ENCODE results near the gene ZNF48. TPM values are rescaled to one million over a fixed set of nuclear protein-coding genes. Genes with fewer than 3 reads are reported as not detected.

ZNF48 gene
- total RNA-seq, 1 experiment from 2014 or later, result 57.3 TPM

DNA sequence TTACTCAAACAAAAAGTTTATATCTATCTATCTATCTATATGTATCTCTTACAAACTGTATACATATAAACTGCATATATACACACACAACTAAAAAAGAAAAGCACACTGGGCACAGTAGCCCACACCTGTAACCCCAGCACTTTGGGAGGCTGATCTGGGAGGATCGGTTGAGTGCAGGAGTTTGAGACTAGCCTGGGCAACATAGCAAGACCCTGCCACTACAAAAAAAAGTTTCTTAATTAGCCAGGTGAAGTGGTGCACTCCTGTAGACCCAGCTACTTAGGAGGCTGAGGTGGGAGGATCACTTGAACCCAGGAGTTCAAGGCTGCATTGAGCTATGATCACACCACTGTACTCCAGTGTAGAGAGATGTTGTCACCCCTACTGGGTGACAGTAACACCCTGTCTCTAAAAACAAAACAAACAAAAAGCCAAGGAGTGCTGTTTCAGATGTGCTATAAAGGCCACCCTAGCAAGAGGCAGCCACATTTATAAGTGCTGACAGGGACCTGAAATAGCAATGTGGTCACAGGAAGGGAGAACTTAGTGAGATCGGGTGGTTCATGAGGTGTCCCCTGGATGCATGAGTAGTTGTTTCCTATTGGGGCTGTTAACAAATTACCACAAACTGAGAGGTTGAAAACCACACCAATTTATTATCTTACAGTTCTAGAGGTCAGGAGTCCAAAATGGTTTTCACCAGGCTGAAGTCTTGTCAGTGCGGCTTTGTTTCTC lies 44.9 kb upstream of the ZNF48 start:
- Mint-ChIP-seq H3K4me1 (peaks cover 5 to 9% of the 10 kb centered on the region in 2 experiments), H3K27ac (0 out of 7 replicates have a peak overlapping the region, but pooled peaks of 1 of the 3 experiments have one; percentile 7)
- no peak overlapping the region for H2BK20ac ChIP-seq (ENCODE audit: low read depth, low read length, poor library complexity, severe bottlenecking)

More for the DNA sequence above, 44.9 kb upstream of the ZNF48 start:
- Histone ChIP-seq H3K14ac (ENCODE audit: insufficient read depth, low read length) (no peak overlapping the region), H3T11ph (ENCODE audit: low read length) (no peak overlapping the region), H2AFZ (ENCODE audit: low read length) (no peak overlapping the region), H3K79me2 (ENCODE audit: insufficient read depth, low read length) (peaks cover 3% of the 10 kb centered on the region; the same call in 1 of the 2 replicates), H4K8ac (replicated peaks; ENCODE audit: insufficient read length, low read depth, low read length) (no peak overlapping the region), H2BK12ac (ENCODE audit: insufficient read length, low read depth, low read length) (no peak overlapping the region), H3K23ac (ENCODE audit: insufficient read length, low read depth, low read length) (no peak overlapping the region), H3K9ac (ENCODE audit: extremely low read depth, insufficient read length, low read length) (no peak overlapping the region), H3K23me2 (ENCODE audit: insufficient read length, low read depth, low read length, poor library complexity, severe bottlenecking) (peaks cover 5% of the 10 kb centered on the region), H4K20me1 (ENCODE audit: control insufficient read depth, insufficient read depth, insufficient read length) (no peaks in the 10 kb centered on the region), H3K18ac (ENCODE audit: insufficient read length, low read depth, low read length) (no peak overlapping the region), H3K4ac (ENCODE audit: low read depth, low read length) (no peak overlapping the region), H3K27ac (ENCODE audit: insufficient read length, low read depth, low read length) (no peak overlapping the region), H2AK5ac (ENCODE audit: insufficient read length, low read length) (no peak overlapping the region), H3K4me2 (ENCODE audit: insufficient read depth, insufficient read length, low read length) (no peak overlapping the region), H2BK15ac (ENCODE audit: low read depth, low read length) (no peak overlapping the region), H3K4me1 (ENCODE audit: insufficient read depth, low read length) (no peaks in the 10 kb centered on the region), H4K91ac (ENCODE audit: insufficient read length, low read depth, low read length) (no peak overlapping the region), H2BK5ac (ENCODE audit: insufficient read length, low read length) (no peak overlapping the region), H3K79me1 (ENCODE audit: insufficient read depth, low read depth, low read length, poor library complexity, severe bottlenecking) (peaks cover 8% of the 10 kb centered on the region), H4K5ac (ENCODE audit: insufficient read length, low read depth, low read length) (no peak overlapping the region), H3K27me3 (ENCODE audit: insufficient read depth, low read length) (no peaks in the 10 kb centered on the region), H2BK120ac (ENCODE audit: low read depth, low read length, poor library complexity, severe bottlenecking) (no peak overlapping the region), H3K9me3 (ENCODE audit: control insufficient read depth, low read depth, low read length) (no peaks in the 10 kb centered on the region), H3K56ac (ENCODE audit: insufficient read length, low read depth, low read length) (no peak overlapping the region)
- H3K36me3 Mint-ChIP-seq (ENCODE audit: insufficient read depth in 1 of 3, low read depth in 3 of 3), result peaks cover 25 to 54% (median 47%) of the 10 kb centered on the region in 3 experiments; a peak in 6 of 7 replicates
- H3K9me3 Mint-ChIP-seq, result no peaks in the 10 kb centered on the region
- DNase-seq, result no peak
- H3K27me3 Mint-ChIP-seq (ENCODE audit: low read depth), result no peaks in the 10 kb centered on the region; the same call in 1 of the 2 replicates
- TF ChIP-seq, protein P1, sequence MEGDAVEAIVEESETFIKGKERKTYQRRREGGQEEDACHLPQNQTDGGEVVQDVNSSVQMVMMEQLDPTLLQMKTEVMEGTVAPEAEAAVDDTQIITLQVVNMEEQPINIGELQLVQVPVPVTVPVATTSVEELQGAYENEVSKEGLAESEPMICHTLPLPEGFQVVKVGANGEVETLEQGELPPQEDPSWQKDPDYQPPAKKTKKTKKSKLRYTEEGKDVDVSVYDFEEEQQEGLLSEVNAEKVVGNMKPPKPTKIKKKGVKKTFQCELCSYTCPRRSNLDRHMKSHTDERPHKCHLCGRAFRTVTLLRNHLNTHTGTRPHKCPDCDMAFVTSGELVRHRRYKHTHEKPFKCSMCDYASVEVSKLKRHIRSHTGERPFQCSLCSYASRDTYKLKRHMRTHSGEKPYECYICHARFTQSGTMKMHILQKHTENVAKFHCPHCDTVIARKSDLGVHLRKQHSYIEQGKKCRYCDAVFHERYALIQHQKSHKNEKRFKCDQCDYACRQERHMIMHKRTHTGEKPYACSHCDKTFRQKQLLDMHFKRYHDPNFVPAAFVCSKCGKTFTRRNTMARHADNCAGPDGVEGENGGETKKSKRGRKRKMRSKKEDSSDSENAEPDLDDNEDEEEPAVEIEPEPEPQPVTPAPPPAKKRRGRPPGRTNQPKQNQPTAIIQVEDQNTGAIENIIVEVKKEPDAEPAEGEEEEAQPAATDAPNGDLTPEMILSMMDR (conservative IDR thresholded peaks at IDR 0.05), result no peak
- WGBS (ENCODE audit: extremely low coverage, insufficient read length, low lambda C conversion rate), result no CpG with 5 or more reads among the region's 3 CpGs
- no peak overlapping the region; a peak in 1 of 5 replicates for H3K4me3 Mint-ChIP-seq
